Eye (tissue), 1 donor: Measurements from ENCODE around the gene SMCO2.

Source experiments
- DNase-seq: peaks from one replicate; pipeline ENCODE4 v3.0.0-alpha.2; 2015

Gene SMCO2

DNA sequence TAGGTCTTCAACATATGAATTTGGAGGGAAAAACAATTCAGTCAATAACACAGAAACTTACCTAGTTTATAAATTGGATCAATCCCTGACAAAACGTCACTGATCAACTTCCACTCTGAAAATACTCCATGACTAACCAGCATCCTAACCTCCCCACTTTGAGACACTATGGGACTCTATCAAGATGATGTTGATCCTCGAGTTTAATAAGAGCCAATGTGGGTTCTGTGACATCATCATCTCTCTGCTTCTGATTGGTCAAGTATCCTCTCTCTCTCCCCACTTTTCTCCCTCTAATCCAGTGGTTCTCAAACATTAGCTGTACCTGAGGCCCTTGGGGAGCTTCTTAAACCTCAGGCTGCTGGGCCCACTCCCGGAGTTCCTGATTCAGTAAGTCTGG lies at the start of gene SMCO2:
Gene SMCO2 (plus strand): TSS at position 301 of the 400 bp plus-strand sequence. CDS start 23,896 bp downstream, outside the sequence.
- no peak for DNase-seq

DNA sequence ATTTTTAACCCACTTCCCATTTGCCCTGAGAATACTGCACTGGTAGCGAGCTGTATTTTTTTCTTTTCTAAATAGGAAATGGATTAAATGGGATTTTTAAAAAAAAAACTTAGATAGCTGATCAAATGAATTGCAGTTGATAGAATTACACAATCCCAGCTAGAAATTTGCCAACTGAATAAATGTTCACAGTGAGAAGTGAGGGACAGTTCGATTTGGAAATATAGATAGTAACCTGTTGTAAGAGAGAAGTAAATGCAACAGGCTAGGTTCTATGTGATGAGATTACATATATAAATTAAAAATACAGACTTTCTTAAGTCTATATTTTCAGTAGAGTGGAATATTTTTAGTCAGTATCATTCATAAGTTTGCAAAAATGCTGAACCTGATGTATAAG lies 48.1 kb upstream of the SMCO2 start:
- no peak for DNase-seq

GRCh38 chr12:27399074-27399473 lies 47.5 kb upstream of the SMCO2 start:
- no peak for DNase-seq

GRCh38 chr12:27400856-27401354 lies 45.6 kb upstream of the SMCO2 start:
- DNase-seq, result no peak

GRCh38 chr12:27412047-27412446 lies 34.5 kb upstream of the SMCO2 start:
- DNase-seq, result no peak

GRCh38 chr12:27422697-27423096 lies 23.8 kb upstream of the SMCO2 start:
- DNase-seq, result no peak

DNA sequence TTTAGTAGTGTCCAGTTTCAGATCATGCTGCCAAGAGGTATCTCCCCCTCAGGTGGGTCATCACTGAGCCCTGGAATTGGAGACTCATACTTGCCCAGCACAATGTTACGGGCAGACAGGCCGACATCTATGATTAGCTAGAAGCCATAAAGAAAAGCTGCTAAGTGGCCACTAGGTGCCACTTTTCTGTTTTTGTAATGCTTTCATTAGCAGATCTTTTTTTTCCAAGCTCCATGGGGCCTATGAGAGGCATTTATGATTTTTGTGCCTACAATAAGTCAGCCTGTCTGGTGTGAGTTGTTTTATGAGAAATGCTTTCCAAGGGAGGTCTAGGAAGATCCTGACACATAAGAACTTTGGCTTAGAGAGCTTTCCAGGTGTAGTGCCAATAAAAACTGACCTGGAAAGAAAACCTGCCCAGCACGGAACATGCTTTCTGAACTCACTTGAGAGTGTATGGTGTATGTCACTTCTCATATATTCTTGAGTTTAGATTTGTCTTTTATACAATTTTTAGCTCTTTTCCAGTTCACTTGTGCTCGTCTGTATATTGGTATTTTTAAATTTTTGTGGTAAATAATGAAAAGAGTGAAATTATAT lies 21.8 kb upstream of the SMCO2 start:
- DNase-seq, result peak; percentile 22

- DNase-seq, result no peak
Measured at GRCh38 chr12:27425306-27425705, 21.2 kb upstream of the SMCO2 start.

- DNase-seq, result no peak
Measured at GRCh38 chr12:27426743-27427487, 19.6 kb upstream of the SMCO2 start.

GRCh38 chr12:27427824-27428223 lies 18.7 kb upstream of the SMCO2 start:
- no peak for DNase-seq

DNA sequence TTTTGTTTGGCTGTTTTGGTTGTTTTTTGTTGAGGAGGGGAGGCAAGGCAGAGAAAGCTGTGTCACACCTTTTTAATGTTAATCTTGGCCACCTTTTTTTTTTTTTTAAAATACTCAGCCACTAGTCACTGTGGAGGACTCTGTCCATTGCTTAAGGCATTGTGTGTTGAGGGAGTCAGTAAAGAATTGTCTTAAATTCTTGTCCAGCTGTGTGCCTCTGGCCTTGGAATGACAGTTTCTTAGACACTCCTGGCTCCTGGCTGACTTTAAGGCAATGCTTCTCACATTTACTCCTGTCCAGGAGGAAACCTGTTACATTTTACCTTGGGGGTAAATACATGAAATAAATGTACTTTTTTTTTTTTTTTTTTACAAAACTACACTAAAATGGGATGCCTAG lies 18.1 kb upstream of the SMCO2 start:
- no peak for DNase-seq

- DNase-seq, result no peak
Measured at GRCh38 chr12:27429606-27430005, 16.9 kb upstream of the SMCO2 start.

- DNase-seq, result no peak
Measured at GRCh38 chr12:27431185-27431584, 15.4 kb upstream of the SMCO2 start.

DNA sequence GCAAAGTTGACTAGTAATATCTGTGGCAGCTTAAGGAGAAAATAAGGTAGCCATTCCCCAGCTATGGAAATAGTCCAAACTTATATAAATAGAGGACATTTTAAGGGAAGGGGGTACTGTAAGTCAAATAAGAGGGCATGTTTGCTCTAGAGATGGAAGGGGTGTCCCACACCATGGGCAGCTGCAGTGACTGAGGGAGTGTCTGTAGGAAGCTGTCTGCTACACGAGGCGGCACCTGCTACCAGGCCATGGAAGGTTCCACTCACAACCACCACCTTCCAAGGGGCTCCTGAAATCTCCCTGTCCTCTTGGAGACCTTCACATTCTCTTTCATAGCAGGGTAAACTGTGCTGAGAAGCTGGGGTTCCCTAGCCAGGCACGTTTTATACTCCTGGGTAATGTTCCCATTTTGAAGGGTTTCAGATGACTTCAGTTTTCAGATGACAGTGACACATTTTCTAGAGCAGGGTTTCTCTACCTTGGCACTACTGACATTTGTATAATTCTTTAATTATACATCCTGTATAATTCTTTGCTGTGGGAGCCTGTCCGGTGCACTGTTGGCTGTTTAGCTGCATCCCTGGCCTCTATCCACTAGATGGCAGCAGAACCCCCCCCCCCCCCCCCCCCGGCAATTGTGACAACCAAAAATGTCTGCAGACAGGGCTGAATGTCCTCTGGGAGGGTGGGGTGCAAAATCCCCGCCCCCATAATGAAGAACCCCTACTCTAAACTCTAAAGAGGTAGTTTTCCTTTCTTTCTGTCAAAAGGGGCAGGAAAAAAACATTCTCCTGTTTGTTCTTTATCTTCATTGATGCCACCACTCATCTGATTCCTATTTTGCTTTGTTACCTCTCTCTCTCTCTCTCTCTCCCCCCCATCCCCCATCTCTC lies 11.6 kb upstream of the SMCO2 start:
- DNase-seq, result peak; percentile 20

GRCh38 chr12:27436029-27436428 lies 10.5 kb upstream of the SMCO2 start:
- DNase-seq, result no peak

- no peak for DNase-seq
Measured at GRCh38 chr12:27436768-27437167, 9.8 kb upstream of the SMCO2 start.

DNA sequence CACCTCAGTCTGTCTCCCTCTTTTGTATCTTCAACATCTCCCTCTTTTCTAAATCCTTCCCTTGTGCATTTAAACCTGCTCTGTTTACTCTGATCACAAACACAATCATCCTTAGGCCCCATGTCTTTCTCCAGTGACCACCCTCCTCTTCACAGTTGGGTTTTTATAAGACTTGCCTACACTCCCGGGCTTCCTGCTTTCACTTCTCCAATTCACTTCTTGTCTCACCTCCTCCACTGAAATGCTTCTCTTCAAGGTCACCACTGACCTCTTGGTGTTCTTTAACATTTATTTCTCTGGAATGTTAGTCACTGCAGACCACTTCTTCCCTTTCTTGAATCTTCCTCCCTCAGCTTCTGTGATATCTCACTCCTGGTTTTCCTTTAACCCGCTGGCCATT lies 8.7 kb upstream of the SMCO2 start:
- no peak for DNase-seq

GRCh38 chr12:27447761-27448160 lies 1.2 kb downstream of the SMCO2 start:
- DNase-seq, result no peak

GRCh38 chr12:27449026-27449425 lies 2.5 kb downstream of the SMCO2 start:
- DNase-seq, result no peak

DNA sequence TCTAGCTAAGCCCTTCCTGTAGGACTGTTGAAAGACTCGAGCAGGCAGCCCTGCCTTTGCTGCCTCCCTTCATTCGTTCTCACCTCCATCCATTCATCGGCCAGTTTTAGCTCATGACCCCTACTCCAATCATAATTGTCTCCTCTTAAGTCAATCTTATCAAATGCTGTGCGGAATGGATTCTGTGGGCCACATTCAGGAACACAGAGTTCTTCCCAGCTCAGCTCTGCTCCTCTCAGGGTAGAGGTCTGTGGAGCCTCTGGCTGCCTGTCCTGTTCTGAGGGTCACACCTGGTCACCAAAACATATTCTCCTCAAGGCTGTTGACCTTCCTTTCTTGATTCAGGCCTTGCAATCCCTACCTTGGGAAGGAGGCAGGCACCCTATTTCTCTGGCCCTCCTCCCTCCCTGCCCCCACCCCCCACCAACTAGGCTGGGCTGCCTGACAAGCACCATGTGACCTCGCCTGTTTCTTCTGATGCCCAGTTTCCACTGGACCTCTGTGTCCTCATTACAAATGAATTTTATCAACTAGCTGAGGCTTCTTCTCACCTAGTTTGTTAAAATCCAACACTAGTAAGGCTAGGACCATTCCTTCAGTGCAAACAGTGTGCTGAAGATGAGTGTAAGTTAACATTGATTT lies 3.5 kb downstream of the SMCO2 start:
- DNase-seq, result no peak

GRCh38 chr12:27451036-27451825 lies 4.7 kb downstream of the SMCO2 start:
- DNase-seq, result no peak

DNA sequence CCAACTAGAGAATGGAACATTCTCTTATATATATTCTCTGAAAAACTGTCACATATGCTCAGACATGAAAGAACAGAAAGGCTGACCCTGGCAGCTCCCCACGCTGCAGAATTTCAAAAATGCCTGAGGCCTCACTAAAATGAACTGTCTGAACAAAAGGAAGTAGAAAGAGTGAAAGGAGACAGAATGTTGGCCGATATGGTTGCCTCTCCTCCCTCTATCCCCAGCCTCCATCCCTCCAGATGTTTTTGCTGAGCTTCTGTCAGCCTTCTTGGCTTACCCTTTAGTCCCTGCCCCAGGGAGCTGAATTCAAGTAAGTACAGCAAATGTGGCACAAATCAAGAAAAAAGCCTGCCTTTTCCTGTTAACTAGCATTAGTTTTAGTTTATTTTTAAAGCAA lies 6.9 kb downstream of the SMCO2 start:
- DNase-seq, result no peak
